ENCODE results near the gene TRAP1. TPM values are rescaled to one million over a fixed set of nuclear protein-coding genes. Genes with fewer than 3 reads are reported as not detected.

Gene TRAP1
- polyA plus RNA-seq (ENCODE audit: insufficient read length): 175 TPM

DNA sequence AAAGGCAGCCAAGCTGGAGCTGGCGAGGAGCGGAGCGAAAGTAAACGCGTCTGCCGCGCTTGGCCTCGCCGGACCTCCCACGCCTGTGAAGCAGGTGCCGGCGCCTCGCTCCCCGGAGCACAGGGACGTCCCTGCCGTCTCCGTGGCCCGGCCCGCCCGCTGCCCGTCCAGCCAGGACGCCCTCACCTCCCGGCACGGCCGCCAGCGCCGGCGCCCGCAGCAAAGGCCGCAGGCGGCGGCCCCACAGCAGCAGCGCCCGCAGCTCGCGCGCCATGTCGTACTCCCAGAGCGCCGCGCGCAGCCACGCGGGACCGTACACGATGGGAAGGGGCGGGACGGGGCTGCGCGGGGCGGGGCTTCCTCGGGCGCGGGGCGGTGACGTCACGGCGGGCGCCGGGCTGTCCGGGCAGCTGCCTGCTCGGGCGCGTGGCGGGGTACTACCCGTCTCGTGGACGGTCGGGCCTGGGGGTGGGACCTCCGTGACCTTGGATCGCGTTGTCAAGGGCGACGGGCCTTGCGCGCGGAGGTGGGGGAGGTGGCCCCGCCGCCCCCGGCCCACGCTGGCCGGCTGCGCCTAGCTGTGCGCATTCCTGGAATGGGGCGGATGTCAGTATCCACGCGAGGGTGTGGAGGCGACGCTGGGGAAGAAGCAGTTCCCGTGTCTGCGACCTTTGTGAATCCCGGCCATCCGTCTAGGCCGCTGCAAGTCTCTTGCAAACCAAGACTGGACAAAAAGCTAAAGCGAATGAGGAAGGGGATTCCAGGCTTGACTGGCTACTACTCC lies at the start of gene TRAP1:
Gene TRAP1 (minus strand): TSS at position 290 of the 784 bp plus-strand sequence. CDS start 16 bp downstream, at position 274.
- peak; percentile 89 for DNase-seq

DNA sequence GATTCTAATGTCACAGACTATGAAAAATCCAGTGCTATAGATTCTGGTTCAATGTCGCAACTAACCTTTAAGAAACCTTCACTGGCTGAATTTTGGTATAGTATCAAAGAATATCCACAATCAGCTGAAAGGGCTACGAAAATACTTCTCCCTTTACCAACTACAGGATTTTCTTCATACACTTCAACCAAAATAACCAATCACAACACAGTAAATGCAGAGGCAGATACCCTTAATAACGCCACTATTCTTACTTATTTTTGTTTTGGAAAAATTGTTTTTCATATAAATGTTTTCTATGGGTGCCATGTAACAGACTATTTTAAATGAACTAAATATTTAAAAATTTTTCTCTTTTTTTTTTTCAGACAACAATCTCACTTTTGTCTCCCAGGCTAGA lies 48.9 kb upstream of the TRAP1 start:
- DNase-seq: no peak

GRCh38 chr16:3764409-3764808 lies 47.1 kb upstream of the TRAP1 start:
- no peak for DNase-seq

DNA sequence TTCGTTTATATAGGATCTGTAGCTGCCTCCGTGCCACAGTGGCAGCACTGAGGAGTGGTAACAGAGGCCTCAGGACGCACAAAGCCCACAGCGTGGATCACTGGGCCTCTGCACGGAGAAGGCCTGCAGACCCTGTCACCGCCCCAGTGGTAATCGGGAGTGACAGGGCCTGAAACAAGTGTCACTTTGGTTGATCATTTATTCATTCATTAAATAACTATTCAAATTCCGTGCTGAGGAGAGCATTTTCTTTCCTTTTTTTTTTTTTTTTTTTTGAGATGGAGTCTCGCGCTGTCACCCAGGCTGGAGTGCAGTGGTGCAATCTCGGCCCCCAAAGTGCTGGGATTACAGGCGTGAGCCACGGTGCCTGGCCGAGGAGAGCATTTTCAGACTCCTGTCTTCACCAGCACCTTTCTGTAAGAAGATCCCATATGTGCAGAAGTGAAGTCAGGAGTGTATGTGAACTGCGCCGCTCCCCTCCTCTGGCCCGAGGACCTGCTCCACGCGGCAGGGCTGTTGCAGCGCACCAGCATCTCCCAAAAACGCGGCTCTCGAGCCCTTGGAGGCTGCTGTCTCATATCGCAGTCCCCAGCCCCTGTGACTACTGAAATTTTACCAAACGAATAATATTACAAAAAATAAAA lies 44.9 kb upstream of the TRAP1 start:
- DNase-seq: no peak

DNA sequence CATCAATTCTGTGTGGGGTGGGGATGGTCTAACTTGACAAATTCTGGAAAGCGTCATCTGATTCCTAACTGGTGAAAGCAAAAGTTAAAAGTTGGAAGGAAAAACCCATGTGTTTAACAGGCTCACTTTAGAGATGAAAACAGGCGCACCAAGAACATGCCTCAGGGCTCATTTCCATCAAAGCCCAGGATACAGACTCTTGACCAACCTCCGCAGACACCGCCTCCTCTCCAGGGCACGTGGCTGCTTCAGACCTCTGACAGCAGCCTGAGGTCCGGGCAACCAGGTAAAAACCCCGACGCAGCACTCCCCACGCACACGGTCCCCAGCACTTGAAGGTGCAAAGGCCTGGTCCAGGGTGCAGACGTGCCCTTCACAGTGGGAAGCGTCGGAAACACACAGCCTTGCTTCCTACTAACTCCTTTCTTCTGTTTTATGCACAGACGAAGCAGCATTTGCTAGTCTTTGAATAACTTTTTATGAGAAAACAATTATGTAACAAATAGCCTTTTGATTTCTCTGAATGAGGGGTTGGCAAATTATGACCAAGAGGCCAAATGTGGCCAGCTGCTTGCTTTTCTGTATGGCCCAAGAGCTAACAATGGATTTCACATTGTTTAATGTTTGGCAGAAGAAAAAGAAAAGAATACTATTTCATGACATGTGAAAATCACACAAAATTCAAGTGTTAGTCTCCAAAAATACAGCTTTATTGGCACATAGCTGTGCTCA lies 44.2 kb upstream of the TRAP1 start:
- no peak for DNase-seq

- DNase-seq: no peak
These were observed 43.2 kb upstream of the TRAP1 start for GRCh38 chr16:3760518-3760917.

DNA sequence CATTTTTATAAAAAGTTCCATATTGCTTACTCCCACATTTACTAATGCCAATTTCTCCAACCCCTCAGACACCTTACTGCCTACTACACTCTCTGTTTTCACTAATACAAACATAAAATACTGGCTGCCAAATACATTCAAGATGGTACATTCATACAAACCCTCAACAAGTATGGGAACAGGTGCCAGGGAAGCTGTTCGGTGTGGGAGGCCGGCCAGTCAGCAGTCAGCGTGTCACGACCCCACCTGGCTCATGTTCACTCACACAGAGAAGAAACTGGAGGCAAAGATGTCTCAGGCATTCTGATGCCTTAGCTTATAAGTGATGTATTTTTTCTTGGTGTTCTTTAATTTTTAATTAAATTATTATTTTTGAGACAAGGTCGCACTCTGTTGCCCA lies 42.4 kb upstream of the TRAP1 start:
- no peak for DNase-seq

DNA sequence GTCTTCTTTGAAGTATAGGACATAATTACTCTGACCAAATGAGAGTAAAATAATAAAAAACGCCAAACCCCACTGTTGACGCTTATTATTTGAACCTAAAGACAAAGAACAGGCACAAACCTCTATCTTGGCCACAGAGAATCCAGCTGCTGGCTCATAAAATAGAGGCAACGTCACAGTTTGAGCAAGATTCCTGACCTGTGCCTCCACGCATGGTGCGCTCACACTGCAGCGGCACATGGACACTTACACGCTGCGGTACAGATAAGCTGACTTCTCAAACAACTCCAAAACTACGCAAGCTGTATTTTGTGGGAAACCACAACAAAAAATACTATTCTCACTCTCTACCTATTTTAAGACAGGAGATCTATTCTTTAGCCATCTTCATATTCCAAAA lies 38.8 kb upstream of the TRAP1 start:
- no peak for DNase-seq

GRCh38 chr16:3755249-3755648 lies 37.9 kb upstream of the TRAP1 start:
- DNase-seq: no peak

GRCh38 chr16:3754772-3755171 lies 37.4 kb upstream of the TRAP1 start:
- DNase-seq: no peak

DNA sequence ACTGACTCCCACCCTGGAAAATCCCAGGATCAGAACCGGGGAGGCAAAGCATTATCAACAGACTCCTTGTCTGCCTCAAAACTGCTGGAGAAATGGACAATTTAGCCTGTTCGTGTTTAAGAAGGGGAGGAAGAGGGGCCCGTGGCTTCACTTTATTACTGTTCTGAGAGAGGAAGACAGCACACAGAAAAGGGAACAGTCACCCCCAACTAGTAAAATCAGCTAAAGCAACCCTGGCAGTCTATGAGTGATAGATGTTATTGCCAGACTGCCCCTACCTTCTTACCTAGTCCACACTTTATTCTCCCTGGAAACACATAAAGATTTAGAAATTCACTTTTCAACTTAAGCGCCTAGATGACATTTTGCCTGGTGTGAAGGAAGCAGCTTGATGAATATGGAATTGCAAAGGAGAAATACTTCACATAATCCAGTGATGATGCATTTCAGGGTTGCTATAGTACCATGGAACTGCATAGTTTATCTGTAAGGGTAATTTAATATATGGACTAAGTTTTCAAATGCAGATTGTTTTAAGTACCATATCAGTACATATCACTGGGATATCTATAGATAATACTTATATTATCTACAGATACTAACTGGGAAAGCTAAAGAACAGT lies 36.9 kb upstream of the TRAP1 start:
- DNase-seq: no peak

DNA sequence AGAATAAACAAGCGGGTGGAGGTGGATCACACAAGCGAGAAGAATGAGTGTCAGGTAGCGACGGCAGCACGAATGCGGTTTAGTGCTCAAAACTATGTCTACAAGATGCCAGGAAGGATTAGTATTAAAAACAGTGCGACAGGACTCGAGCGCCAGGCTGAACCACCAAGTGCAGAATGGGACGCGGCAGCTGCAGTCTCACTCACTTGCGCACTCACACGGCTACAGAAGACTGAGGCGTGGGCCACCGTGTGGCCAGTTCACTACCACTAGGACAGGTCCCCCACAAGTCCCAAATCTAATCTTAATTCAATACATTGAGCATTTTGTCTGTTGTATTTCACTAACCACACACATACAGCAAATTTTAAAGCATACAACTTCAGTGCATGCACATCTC lies 35.7 kb upstream of the TRAP1 start:
- DNase-seq: no peak

- DNase-seq: no peak
These were observed 34.6 kb upstream of the TRAP1 start for GRCh38 chr16:3751878-3752277.

GRCh38 chr16:3748307-3748706 lies 31.0 kb upstream of the TRAP1 start:
- DNase-seq: no peak

DNA sequence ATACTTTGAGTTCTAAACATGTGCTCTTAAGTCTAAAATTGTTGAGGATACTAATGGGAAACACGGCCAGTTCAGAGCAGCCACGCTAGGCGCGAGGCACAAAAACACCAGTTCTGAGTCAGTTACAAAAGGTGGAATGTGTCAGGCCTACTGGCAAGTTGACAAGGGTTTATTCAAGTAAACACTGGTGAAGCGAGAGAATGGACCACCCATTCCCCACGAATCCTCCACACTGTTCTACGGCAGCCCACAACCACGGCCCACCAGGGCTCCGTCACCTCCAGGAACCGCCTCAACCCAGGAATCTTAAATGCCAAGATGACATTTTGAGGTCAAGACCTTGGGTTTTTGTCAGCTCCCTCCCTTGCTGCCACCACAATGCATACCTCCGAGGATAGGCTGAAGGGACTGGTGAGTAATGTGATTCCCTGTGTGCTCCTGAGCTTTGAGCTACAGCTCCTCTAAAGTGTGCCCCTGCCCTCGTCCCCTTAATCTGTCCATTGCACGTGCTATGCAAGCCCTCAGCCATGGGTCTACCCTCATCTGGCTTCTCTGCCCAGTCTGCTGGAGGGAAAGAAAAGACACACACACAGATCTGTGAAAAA lies 28.5 kb upstream of the TRAP1 start:
- no peak for DNase-seq

GRCh38 chr16:3744018-3744417 lies 26.7 kb upstream of the TRAP1 start:
- DNase-seq: no peak

GRCh38 chr16:3740934-3741333 lies 23.6 kb upstream of the TRAP1 start:
- no peak for DNase-seq

DNA sequence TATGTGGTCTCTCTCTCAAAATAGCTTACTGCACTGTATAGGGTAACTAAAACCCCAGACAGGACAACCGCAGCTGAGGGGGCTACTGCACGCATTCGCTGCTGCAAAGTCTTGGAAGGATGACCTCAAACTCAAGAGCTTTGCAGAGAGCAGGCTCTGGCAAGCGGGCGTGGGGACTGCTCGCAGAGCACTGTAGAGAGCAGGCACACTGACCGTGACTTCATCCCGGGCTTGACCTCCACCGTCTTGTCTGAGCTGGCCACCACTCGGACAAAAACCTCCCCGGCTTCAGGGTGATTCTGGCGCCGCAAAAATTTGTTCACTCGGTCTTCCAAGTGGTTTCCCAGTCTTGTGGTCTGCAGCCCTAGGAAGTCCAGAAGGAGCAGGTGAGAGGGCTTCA lies 22.9 kb upstream of the TRAP1 start:
- DNase-seq: no peak

DNA sequence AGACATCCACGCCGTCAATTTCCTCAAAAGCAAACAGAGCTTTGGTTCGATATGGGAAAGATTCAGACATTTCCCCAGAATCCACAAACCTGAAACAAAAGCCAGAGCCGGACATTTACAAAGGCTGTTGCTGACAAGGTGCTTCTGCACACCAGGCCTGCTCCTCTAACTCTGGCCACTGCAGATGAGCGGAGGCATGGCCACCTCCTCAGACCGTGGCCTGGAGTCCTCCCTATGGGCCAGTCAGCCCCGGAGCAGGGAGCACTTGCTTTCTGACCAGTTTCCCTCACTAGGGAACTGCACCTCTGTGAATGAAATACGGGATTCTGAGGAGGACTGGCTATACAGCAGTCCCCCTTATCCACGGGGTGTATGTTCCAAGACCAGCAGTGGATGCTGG lies 22.3 kb upstream of the TRAP1 start:
- no peak for DNase-seq

DNA sequence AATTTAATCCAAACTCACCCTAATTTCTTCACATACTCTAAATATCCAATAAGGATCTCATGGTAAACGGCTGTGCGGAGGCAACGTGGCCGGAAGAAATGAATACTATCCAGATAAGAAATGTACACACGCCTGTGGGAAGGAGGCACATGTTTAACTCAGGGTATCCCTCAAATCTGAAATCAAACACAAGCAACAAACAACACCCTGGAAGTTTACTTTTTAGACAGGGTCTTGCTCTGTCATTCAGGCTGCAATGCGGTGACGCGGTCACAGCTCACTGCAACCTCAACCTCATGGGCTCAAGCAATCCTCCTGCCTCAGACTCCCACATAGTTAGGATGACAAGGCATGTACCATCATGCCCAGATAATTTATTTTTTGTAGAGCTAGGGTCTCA lies 21.2 kb upstream of the TRAP1 start:
- no peak for DNase-seq

- no peak for DNase-seq
These were observed 20.8 kb upstream of the TRAP1 start for GRCh38 chr16:3738128-3738527.

DNA sequence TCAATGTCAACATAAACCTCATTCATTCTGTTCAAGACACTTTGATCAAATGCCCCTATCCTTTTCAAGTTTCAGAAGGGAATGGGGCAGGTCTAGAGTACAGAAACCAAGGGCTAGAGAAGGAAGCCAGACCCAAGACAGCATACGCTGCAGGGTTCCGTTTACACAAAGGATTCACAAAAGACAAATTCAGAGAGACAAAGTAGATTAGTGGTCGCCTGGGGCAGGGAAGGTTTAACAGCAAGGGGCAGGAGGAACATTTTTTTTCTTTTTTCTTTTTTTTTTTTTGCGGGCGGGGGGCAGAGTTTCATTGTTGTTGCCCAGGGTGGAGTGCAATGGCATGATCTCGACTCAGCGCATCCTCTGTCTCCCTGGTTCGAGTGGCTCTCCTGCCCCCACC lies 19.9 kb upstream of the TRAP1 start:
- no peak for DNase-seq

GRCh38 chr16:3736116-3736515 lies 18.8 kb upstream of the TRAP1 start:
- no peak for DNase-seq

Measured in hindlimb muscle (tissue), 1 donor.